Fibroblast of villous mesenchyme (primary cell): Measurements from ENCODE around the gene ASB10. TPM values are rescaled to one million over a fixed set of nuclear protein-coding genes. Genes with fewer than 3 reads are reported as not detected.
A peak's percentile ranks its signal among the peaks of the same experiment; 100 is the strongest.

Source experiments
- DNase-seq: peaks from one replicate; pipeline ENCODE4 v3.0.0-alpha.2; 2010; ENCODE audit warnings: low read depth
- H3K4me3 ChIP-seq: 2 replicates; pipeline ENCODE4 v1.5.1; 2011; ENCODE audit warnings: low read depth, mild to moderate bottlenecking, low read length
- total RNA-seq: library from RNA; depleted of rRNA; stranded (reverse); fragments of >200 nt; gene quantifications from 2 replicates; pipeline ENCODE4 v1.2.3, GENCODE V29; 2012
- TF ChIP-seq, protein P1 (sequence below): IDR thresholded peaks from 2 replicates; pipeline ENCODE4 v1.5.1; 2012; ENCODE audit warnings: low read depth, mild to moderate bottlenecking, low read length; ENCODE audit not compliant: insufficient read depth

The ASB10 gene
- total RNA-seq, 1 donor: not detected

DNA sequence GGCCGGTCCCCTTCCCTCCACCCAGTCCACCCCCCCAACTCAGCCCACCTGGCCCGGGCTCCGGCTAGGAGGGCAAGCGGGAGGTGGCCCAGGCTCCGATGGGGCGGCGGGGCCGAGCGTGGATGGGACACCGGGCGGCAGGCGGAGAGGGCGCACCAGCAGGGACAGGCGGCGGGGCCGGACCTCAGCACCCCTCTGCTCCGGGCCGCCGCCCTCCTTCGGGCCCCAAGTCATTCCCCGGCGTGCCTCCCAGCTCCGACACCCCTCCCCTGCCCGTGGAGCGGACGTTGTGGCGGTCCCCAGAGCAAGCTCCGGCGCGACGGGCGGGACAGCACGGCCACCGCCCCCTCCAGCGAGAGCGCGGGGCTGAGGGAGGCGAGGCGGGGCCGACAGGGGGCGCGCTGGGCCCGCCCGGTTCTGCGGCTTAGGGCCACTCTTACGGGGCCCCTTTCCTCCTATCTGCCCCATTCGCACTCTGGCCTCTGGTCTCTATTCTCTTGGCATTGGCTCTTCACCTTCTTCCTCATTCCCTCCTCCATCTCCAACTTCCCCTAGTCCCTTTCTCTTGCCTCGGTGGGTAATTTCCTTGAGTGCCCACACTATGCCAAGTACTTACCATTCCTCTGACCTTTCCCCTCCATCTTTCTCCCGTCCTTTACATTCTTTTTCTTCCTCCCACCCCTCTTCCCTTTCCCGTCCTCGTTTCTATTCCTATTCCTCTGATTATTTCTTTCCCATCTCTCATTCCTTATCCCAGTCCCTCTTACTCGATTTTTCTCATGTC, 18.9 kb downstream of the ASB10 start:
- TF ChIP-seq, protein P1, sequence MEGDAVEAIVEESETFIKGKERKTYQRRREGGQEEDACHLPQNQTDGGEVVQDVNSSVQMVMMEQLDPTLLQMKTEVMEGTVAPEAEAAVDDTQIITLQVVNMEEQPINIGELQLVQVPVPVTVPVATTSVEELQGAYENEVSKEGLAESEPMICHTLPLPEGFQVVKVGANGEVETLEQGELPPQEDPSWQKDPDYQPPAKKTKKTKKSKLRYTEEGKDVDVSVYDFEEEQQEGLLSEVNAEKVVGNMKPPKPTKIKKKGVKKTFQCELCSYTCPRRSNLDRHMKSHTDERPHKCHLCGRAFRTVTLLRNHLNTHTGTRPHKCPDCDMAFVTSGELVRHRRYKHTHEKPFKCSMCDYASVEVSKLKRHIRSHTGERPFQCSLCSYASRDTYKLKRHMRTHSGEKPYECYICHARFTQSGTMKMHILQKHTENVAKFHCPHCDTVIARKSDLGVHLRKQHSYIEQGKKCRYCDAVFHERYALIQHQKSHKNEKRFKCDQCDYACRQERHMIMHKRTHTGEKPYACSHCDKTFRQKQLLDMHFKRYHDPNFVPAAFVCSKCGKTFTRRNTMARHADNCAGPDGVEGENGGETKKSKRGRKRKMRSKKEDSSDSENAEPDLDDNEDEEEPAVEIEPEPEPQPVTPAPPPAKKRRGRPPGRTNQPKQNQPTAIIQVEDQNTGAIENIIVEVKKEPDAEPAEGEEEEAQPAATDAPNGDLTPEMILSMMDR: peak; percentile 61
- peak; percentile 11 for DNase-seq
- H3K4me3 ChIP-seq: peak overlapping the region; percentile 33

DNA sequence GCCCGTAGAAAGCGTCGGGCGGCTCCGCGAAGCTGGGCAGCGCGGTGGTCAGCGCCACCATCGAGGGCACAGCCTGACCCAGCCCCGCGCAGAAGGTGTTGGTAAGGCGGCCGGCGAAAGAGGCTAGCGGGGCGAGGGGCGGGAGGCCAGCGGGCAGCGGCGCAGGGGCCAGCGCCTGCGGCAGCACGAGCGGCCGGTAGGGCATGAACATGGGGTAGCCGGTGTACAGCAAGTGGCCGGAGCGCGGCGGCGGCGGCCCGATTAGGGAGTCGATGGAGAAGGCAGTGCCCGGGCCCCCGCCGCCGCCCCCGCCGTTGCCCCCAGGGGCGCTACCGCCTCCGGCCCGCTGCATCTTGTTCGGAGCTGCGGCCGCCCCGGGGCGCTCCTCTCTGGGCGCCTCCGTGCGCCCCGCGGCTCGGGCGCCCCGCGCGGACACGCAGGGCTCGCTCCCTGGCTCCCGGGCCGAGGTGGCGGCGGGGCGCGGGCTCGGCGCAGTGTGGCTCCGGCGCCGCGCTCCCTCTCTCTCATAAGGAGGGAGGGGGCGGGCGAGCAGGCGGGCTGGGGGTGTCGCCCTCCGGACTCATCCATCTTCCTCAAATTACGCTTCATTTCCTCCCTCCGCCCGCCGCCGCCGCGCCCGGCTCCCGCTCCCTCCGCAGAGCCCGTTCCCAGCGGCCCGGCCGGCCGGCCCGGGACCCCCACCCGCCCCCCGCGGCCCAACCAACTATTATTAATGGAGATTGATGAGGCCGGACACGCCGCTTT, 19.7 kb downstream of the ASB10 start, which contains the start of gene GBX1:
Gene GBX1, minus strand, starts transcription at position 498 of the 765 bp plus-strand sequence. Its CDS starts 146 bp downstream, at position 352.
- peak; percentile 5 for DNase-seq
- peak within 1 kb of the TSS; percentile 33 for H3K4me3 ChIP-seq
- TF ChIP-seq, protein P1: no peak

DNA sequence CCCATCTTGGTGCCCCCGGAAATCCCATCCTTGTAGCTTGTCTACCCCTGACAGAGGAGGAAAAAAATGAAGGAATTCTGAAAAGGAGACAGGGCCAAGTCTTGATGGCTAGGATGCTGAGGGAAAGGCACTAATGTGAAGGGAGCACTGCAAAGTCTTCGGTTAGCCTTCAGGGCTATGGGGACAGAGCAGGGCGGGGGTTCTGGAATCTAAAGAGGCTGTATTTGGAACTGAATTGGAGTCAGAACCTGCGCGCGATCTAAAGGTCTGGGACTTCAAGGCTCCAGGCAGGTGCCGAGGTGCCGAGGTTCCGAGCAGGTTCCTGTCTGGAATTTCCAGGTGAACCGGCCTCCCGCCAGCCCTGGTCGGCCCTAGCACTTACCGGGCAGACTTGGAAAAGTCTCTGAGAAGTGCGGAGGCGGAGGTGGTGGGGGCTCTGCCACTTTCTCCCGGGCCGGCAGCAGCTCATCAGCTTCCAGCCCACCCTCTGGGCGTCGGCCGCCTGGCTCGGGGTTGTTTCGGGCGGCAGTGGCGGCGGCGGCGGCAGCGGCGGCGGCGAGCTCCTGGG, 20.3 kb downstream of the ASB10 start:
- TF ChIP-seq, protein P1: no peak
- DNase-seq: no peak
- H3K4me3 ChIP-seq: no peak overlapping the region

DNA sequence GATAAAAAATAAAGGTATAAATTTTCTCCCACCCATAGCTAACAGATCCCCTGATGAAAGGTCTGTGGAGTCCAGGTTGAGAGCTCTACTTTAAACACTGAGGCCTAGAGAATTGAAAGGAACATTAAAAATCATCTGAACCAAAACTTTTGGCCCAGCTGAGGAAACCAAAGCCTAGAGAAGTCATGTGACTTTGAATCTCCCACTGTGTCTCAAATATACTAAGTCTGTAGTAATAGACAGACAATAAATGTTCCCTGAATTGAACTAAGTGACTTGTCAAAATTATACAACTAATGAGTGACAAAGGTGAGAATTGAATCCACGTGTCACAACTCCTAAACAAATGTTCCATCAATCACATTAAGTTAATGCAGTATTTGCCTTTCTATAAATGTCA, 25.3 kb downstream of the ASB10 start:
- H3K4me3 ChIP-seq: no peak overlapping the region
- TF ChIP-seq, protein P1: no peak

DNA sequence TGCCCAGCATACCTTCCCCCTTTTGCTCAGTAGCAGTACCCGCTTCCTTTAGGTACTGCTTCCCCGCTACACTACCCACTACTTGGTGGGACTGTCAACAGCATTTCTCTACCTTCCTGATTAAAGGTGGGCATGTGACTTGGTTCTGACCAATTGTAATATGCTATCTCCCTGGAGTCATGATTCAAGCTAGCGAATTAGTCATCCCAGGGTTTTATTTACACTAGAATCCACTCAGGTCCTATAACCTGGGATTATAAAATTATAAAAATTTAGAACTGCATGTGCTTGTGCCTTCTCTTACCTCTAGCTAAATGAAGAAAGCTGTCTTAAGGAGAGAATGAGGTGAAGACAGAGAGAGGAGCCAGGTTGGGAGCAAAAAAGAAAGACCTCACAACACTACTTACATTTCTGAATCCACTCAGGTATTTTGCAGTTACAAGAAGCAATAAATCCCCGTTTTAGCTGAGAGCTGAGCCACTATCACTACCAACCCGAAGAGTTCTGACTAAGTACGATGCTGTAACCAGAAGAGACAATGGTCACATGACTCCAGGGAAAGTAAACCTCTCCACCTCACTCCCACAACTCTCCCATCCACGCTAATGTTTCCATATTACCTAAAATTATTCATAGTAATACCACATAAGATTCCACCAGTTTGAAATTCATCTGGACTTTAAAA, 29.3 kb downstream of the ASB10 start:
- DNase-seq: no peak

More for the DNA sequence above, 25.3 kb downstream of the ASB10 start:
- no peak for DNase-seq

More for the DNA sequence above, 29.3 kb downstream of the ASB10 start:
- TF ChIP-seq, protein P1: no peak
- H3K4me3 ChIP-seq: no peak overlapping the region
